Peyer's patch (tissue), 4 donors: ENCODE results near the gene PCMT1. TPM values are rescaled to one million over a fixed set of nuclear protein-coding genes. Genes with fewer than 3 reads are reported as not detected.

Experiments
- DNase-seq, 3 donors: peaks; one replicate each; pipeline ENCODE4 v3.0.0-alpha.2; 2017 to 2019
- H3K27ac ChIP-seq, 4 donors: fragments of 200-600 bp; sonication (generic); one replicate each; pipeline ENCODE4 v1.5.1; 2016 to 2019
- H3K27me3 ChIP-seq, 2 donors: fragments of 200-600 bp; sonication (generic); one replicate each; pipeline ENCODE4 v1.5.1; 2019
- H3K36me3 ChIP-seq, 3 donors: fragments of 200-600 bp; sonication (generic); one replicate each; pipeline ENCODE4 v1.5.1; 2016 to 2019
- H3K4me1 ChIP-seq, 4 donors: fragments of 200-600 bp; sonication (generic); one replicate each; pipeline ENCODE4 v1.5.1; 2016 to 2019
- H3K4me3 ChIP-seq, 4 donors: fragments of 200-600 bp; sonication (generic); 1 replicate in 3 of 4; 2 replicates in 1 of 4; pipeline ENCODE4 v1.5.1; 2016 to 2019; ENCODE audit warnings: mild to moderate bottlenecking in 1 of 4
- H3K9me3 ChIP-seq, 4 donors: fragments of 200-600 bp; sonication (generic); one replicate each; pipeline ENCODE4 v1.5.1; 2016 to 2019; ENCODE audit warnings: mild to moderate bottlenecking in 1 of 4
- CTCF ChIP-seq, 6 experiments: fragments of 450-650 bp in 4 of 6; fragments of 200-600 bp in 2 of 6; sonication (generic) in 1 of 6; IDR thresholded peaks; one replicate each; pipeline ENCODE4 v1.5.1; 2017 to 2019; ENCODE audit warnings: antibody characterized with exemption in 6 of 6, mild to moderate bottlenecking in 3 of 6, moderate library complexity in 1 of 6
- POLR2A ChIP-seq, 2 donors: fragments of 450-650 bp; IDR thresholded peaks; one replicate each; pipeline ENCODE4 v1.5.1; 2017; ENCODE audit warnings: antibody characterized with exemption in 2 of 2, mild to moderate bottlenecking in 2 of 2, moderate library complexity in 2 of 2
- total RNA-seq, 4 donors: library from RNA; depleted of rRNA; stranded (reverse); fragments of >200 nt; gene quantifications; one replicate each; pipeline ENCODE4 v1.1.0, GENCODE V29; 2016

Gene PCMT1
- total RNA-seq, 4 donors from 2014 or later = 39.4 to 52.0 (median 44.9) TPM

- no peak overlapping the region for H3K27ac ChIP-seq
- H3K27me3 ChIP-seq = no peaks in the 10 kb centered on the region
- peaks cover 0 to 45% (median 0%) of the 10 kb centered on the region in 3 donors for H3K36me3 ChIP-seq
- H3K4me1 ChIP-seq = no peaks in the 10 kb centered on the region
- no peak for TF ChIP-seq CTCF (IDR thresholded peaks at IDR 0.05)
- H3K9me3 ChIP-seq = no peaks in the 10 kb centered on the region
- no peak for DNase-seq
- no peak overlapping the region for H3K4me3 ChIP-seq
These were observed 30.1 kb downstream of the PCMT1 start for GRCh38 chr6:149779644-149779963.

- Histone ChIP-seq H3K27me3 (no peaks in the 10 kb centered on the region), H3K4me3 (no peak overlapping the region), H3K9me3 (no peaks in the 10 kb centered on the region), H3K27ac (no peak overlapping the region), H3K36me3 (peaks cover 0 to 29% (median 0%) of the 10 kb centered on the region in 3 donors), H3K4me1 (no peaks in the 10 kb centered on the region)
- DNase-seq = no peak
- TF ChIP-seq POLR2A (IDR thresholded peaks at IDR 0.05) = no peak
These were observed 32.2 kb downstream of the PCMT1 start for GRCh38 chr6:149781715-149782114.

GRCh38 chr6:149782337-149782736, 32.8 kb downstream of the PCMT1 start:
- Histone ChIP-seq H3K9me3 (no peaks in the 10 kb centered on the region), H3K4me1 (no peaks in the 10 kb centered on the region), H3K27ac (no peak overlapping the region), H3K36me3 (peaks cover 0 to 29% (median 0%) of the 10 kb centered on the region in 3 donors), H3K4me3 (no peak overlapping the region), H3K27me3 (no peaks in the 10 kb centered on the region)
- no peak for TF ChIP-seq CTCF (IDR thresholded peaks at IDR 0.05)
- no peak for TF ChIP-seq POLR2A (IDR thresholded peaks at IDR 0.05)
- no peak for DNase-seq

- Histone ChIP-seq H3K4me3 (no peak overlapping the region), H3K27ac (no peak overlapping the region), H3K36me3 (peaks cover 0 to 25% (median 0%) of the 10 kb centered on the region in 3 donors), H3K27me3 (no peaks in the 10 kb centered on the region), H3K4me1 (no peaks in the 10 kb centered on the region), H3K9me3 (no peaks in the 10 kb centered on the region)
- no peak for DNase-seq
- TF ChIP-seq POLR2A (IDR thresholded peaks at IDR 0.05) = no peak
- no peak for TF ChIP-seq CTCF (IDR thresholded peaks at IDR 0.05)
These were observed 34.0 kb downstream of the PCMT1 start for GRCh38 chr6:149783551-149783950.

GRCh38 chr6:149806127-149806526, 56.6 kb downstream of the PCMT1 start:
- H3K4me3 ChIP-seq = no peak overlapping the region
- H3K9me3 ChIP-seq = no peaks in the 10 kb centered on the region
- TF ChIP-seq POLR2A (IDR thresholded peaks at IDR 0.05) (no peak), CTCF (IDR thresholded peaks at IDR 0.05) (no peak)
- H3K27ac ChIP-seq = no peak overlapping the region
- H3K36me3 ChIP-seq = peaks cover 0 to 35% (median 0%) of the 10 kb centered on the region in 3 donors
- DNase-seq = no peak
- H3K4me1 ChIP-seq = no peaks in the 10 kb centered on the region
- H3K27me3 ChIP-seq = no peaks in the 10 kb centered on the region

- Histone ChIP-seq H3K27me3 (no peaks in the 10 kb centered on the region), H3K27ac (no peak overlapping the region), H3K36me3 (peaks cover 0 to 20% (median 0%) of the 10 kb centered on the region in 3 donors), H3K4me1 (no peaks in the 10 kb centered on the region), H3K9me3 (no peaks in the 10 kb centered on the region), H3K4me3 (no peak overlapping the region)
- DNase-seq = no peak
- no peak for TF ChIP-seq CTCF (IDR thresholded peaks at IDR 0.05)
- TF ChIP-seq POLR2A (IDR thresholded peaks at IDR 0.05) = no peak
These were observed 60.3 kb downstream of the PCMT1 start for GRCh38 chr6:149809798-149810197.
